HepG2 (cell line): ENCODE data around the gene RTL5. TPM values are rescaled to one million over a fixed set of nuclear protein-coding genes. Genes with fewer than 3 reads are reported as not detected.

Experiments
- ATAC-seq: fragments of 200-7000 bp; cut with Tn5 transposase; 3 replicates; pipeline ENCODE4 v1.9.1; 2020; ENCODE audit warnings: mild to moderate bottlenecking, moderate library complexity
- BruUV-seq: library from RNA; stranded (reverse); fragments of 400-500 nt; replicated peaks from 2 replicates; lab custom pipeline; 2021; lab: Mats Ljungman, UMichigan
- CTCF ChIA-PET: fragments of 300-600 bp; formaldehyde crosslinking; extraction: SDS; loops from one replicate; lab custom pipeline; 2021; ENCODE audit warnings: low total read pairs, inconsistent platforms, low intra/inter-chr PET ratio; lab: Yijun Ruan, JAX
- POLR2A ChIA-PET: fragments of 350-600 bp; sonication (Branson Sonifier 250); formaldehyde crosslinking; loops from one replicate; lab custom pipeline; 2020; ENCODE audit warnings: antibody characterized with exemption, inconsistent platforms; lab: Yijun Ruan, JAX
- DNase-seq: peaks from one replicate; pipeline ENCODE4 v3.0.0-alpha.2; 2015; ENCODE audit warnings: low spot score
- FAIRE-seq: peaks from 3 replicates; lab custom pipeline; 2011; peaks lifted over from hg19 to GRCh38; lab: Jason Lieb, UNC
- H2AFZ ChIP-seq: one replicate; pipeline ENCODE4 v1.6.1; 2011; ENCODE audit warnings: low read length, inconsistent platforms
- H3K27ac ChIP-seq: fragments of 300-600 bp; 3 replicates; pipeline ENCODE4 v1.8.0; 2011; ENCODE audit warnings: mixed run types, mild to moderate bottlenecking, mixed read lengths, low read length, inconsistent platforms; ENCODE audit not compliant: insufficient read depth; ENCODE audit errors: extremely low read length
- H3K27me3 ChIP-seq, 2 experiments: fragments of 200-600 bp in 1 of 2; 2 replicates in 1 of 2; 3 replicates in 1 of 2; pipeline versions ENCODE4 v1.6.0 to v1.8.0; 2011; ENCODE audit warnings: low read length in 2 of 2, mild to moderate bottlenecking in 2 of 2, moderate library complexity in 2 of 2, inconsistent platforms in 1 of 2; ENCODE audit not compliant: insufficient read depth in 2 of 2, control insufficient read depth in 1 of 2
- H3K36me3 ChIP-seq, 2 experiments: fragments of 200-600 bp in 1 of 2; replicated peaks in 1 of 2; 2 replicates in 1 of 2; 3 replicates in 1 of 2; pipeline versions ENCODE4 v1.5.1 to v1.8.0; 2011; ENCODE audit warnings: low read length in 2 of 2, inconsistent platforms in 1 of 2; ENCODE audit not compliant: insufficient read depth in 2 of 2, control insufficient read depth in 1 of 2
- H3K4me1 ChIP-seq: 2 replicates; pipeline ENCODE4 v1.5.1; 2012; ENCODE audit warnings: low read length, inconsistent platforms; ENCODE audit not compliant: insufficient read depth
- H3K4me2 ChIP-seq: 2 replicates; pipeline ENCODE4 v1.6.0; 2011; ENCODE audit warnings: low read depth, low read length, inconsistent platforms
- H3K4me3 ChIP-seq, 3 experiments: fragments of 200-600 bp in 1 of 3; sonication (generic), shearing (Covaris generic) in 1 of 3; replicated peaks in 1 of 3; 2 replicates each; pipeline ENCODE4 v1.5.1; 2011 to 2016; ENCODE audit warnings: low read length in 3 of 3, inconsistent platforms in 2 of 3, low read depth in 2 of 3, mild to moderate bottlenecking in 2 of 3, control low read depth in 1 of 3, mixed read lengths in 1 of 3; ENCODE audit not compliant: insufficient read depth in 1 of 3
- H3K79me2 ChIP-seq: one replicate; pipeline ENCODE4 v1.6.1; 2011; ENCODE audit warnings: low read length, inconsistent platforms; ENCODE audit not compliant: insufficient read depth
- H3K9ac ChIP-seq: 2 replicates; pipeline ENCODE4 v1.6.0; 2011; ENCODE audit warnings: mild to moderate bottlenecking, low read depth, low read length, inconsistent platforms; ENCODE audit not compliant: insufficient read depth
- H3K9me3 ChIP-seq: 2 replicates; pipeline ENCODE4 v1.5.1; 2012; ENCODE audit warnings: mild to moderate bottlenecking, low read length
- H4K20me1 ChIP-seq: 2 replicates; pipeline ENCODE4 v1.6.0; 2011; ENCODE audit warnings: inconsistent platforms, mild to moderate bottlenecking, low read length, moderate library complexity; ENCODE audit not compliant: insufficient read depth
- DMTF1 ChIP-seq: sonication (generic); formaldehyde crosslinking; IDR thresholded peaks from 2 replicates; pipeline ENCODE4 v1.4.0; 2020; ENCODE audit warnings: mild to moderate bottlenecking, missing genetic modification reagents
- DZIP1 ChIP-seq: sonication (generic); formaldehyde crosslinking; IDR thresholded peaks from 2 replicates; pipeline ENCODE4 v1.5.0; 2020; ENCODE audit warnings: mild to moderate bottlenecking, missing genetic modification reagents
- EZH2 ChIP-seq: conservative IDR thresholded peaks from 2 replicates; pipeline ENCODE4 v1.6.1; 2012; ENCODE audit warnings: mild to moderate bottlenecking, low read depth, low read length, moderate library complexity
- GLI4 ChIP-seq: sonication (generic); formaldehyde crosslinking; IDR thresholded peaks from 2 replicates; pipeline ENCODE4 v1.5.1; 2020; ENCODE audit warnings: missing genetic modification reagents, mild to moderate bottlenecking, moderate library complexity, borderline replicate concordance
- NFAT5 ChIP-seq: sonication (generic); formaldehyde crosslinking; IDR thresholded peaks from 2 replicates; pipeline ENCODE4 v1.4.0; 2020; ENCODE audit warnings: missing genetic modification reagents
- NFYB ChIP-seq: sonication (generic); formaldehyde crosslinking; IDR thresholded peaks from 2 replicates; pipeline ENCODE4 v1.4.0; 2020; ENCODE audit warnings: missing genetic modification reagents
- ZNF224 ChIP-seq: sonication (generic); formaldehyde crosslinking; IDR thresholded peaks from 2 replicates; pipeline ENCODE4 v1.5.0; 2020; ENCODE audit warnings: mild to moderate bottlenecking, missing genetic modification reagents
- ZNF292 ChIP-seq: sonication (generic); formaldehyde crosslinking; IDR thresholded peaks from 2 replicates; pipeline ENCODE4 v1.8.1; 2022; ENCODE audit warnings: mild to moderate bottlenecking, low read depth, missing genetic modification reagents, borderline replicate concordance
- ZNF337 ChIP-seq: sonication (generic); formaldehyde crosslinking; IDR thresholded peaks from 2 replicates; pipeline ENCODE4 v1.5.1; 2020; ENCODE audit warnings: missing genetic modification reagents, low read depth, mild to moderate bottlenecking, borderline replicate concordance
- ZNF451 ChIP-seq: sonication (generic); formaldehyde crosslinking; IDR thresholded peaks from 2 replicates; pipeline ENCODE4 v1.5.0; 2020; ENCODE audit warnings: mild to moderate bottlenecking, missing genetic modification reagents
- ZSCAN12 ChIP-seq: sonication (generic); formaldehyde crosslinking; IDR thresholded peaks from 2 replicates; pipeline ENCODE4 v1.9.0; 2021; ENCODE audit warnings: mild to moderate bottlenecking, missing genetic modification reagents
- WGBS: methylation state at CpG from one replicate; pipeline ENCODE4 v1.1.6; 2017; ENCODE audit warnings: low lambda C conversion rate; 5-methylcytosine and 5-hydroxymethylcytosine counted together
- in situ Hi-C: cut with HindIII; loops from 2 replicates; pipeline ENCODE4 v1.10.0; 2017; ENCODE audit warnings: low pct_unique_long_range_greater_than_20kb; ENCODE audit not compliant: extremely low pct_ligation_motif_present
- intact Hi-C: fragments of 100-400 bp; cut with micrococcal nuclease; formaldehyde crosslinking; loops from one replicate; pipeline ENCODE4 v1.10.0; 2022; ENCODE audit not compliant: unreplicated experiment
- polyA plus RNA-seq, 8 experiments: library from polyadenylated mRNA; depleted of rRNA in 3 of 8; stranded (reverse) in 7 of 8; unstranded in 1 of 8; fragments of >200 nt; fragmentation: Illumina TruSeq in 4 of 8; extraction: Trizol in 4 of 8; gene quantifications; 2 replicates each; pipeline versions ENCODE4 v1.2.1 to v1.2.3, GENCODE V29; 2011 to 2016; ENCODE audit warnings: low read depth in 4 of 8, missing spikeins in 1 of 8, mixed read lengths in 1 of 8; ENCODE audit not compliant: insufficient read depth in 1 of 8
- total RNA-seq, 5 experiments: library from RNA; depleted of rRNA; stranded (reverse); fragments of >200 nt; fragmentation: Illumina TruSeq; extraction: Trizol; gene quantifications; 2 replicates each; pipeline ENCODE4 v1.2.3, GENCODE V29; 2016; ENCODE audit warnings: low read depth in 1 of 5

RTL5 gene
- total and polyA plus RNA-seq, 2 of the 13 experiments (the other 11 are each of a cell fraction or from before 2014, with no cell fraction given): not detected

- TF ChIP-seq NFAT5 (CRISPR knock-in tag) (no peak), ZNF451 (CRISPR knock-in tag) (no peak)
Observed at GRCh38 chrX:72124540-72125201, 7.0 kb downstream of the RTL5 start (continued).

- no peak overlapping the region for H3K9ac ChIP-seq
- H3K36me3 ChIP-seq: no peaks in the 10 kb centered on the region
- TF ChIP-seq NFYB (CRISPR knock-in tag): no peak
- TF ChIP-seq ZSCAN12: no peak
- no peak for TF ChIP-seq EZH2
- TF ChIP-seq ZNF337 (CRISPR knock-in tag): no peak
- no peak for TF ChIP-seq ZNF224
- no peak for TF ChIP-seq ZNF292 (CRISPR knock-in tag)
- TF ChIP-seq DZIP1 (CRISPR knock-in tag): no peak
- TF ChIP-seq GLI4 (CRISPR knock-in tag): no peak
- no peak for TF ChIP-seq DMTF1 (CRISPR knock-in tag)
Observed at GRCh38 chrX:72123471-72124185, 8.1 kb downstream of the RTL5 start.

More at GRCh38 chrX:72123471-72124185, 8.1 kb downstream of the RTL5 start:
- intact Hi-C loops: no loop called here
- 60% methylated on average over 3 of the region's 11 CpGs for WGBS
- Histone ChIP-seq H3K9me3 (no peaks in the 10 kb centered on the region), H3K27ac (no peak overlapping the region), H4K20me1 (no peaks in the 10 kb centered on the region), H3K27me3 (no peaks in the 10 kb centered on the region), H3K4me1 (no peaks in the 10 kb centered on the region), H2AFZ (no peak overlapping the region), H3K4me2 (no peak overlapping the region), H3K79me2 (no peaks in the 10 kb centered on the region), H3K4me3 (no peak overlapping the region)
- in situ Hi-C loops: loop anchor here (10.0 kb wide), 1 partner anchor 129 kb away; no protein-coding TSS in a partner anchor
- ChIA-PET POLR2A (no interaction called here), CTCF (no interaction called here)
- no peak for DNase-seq
- no peak for ATAC-seq
- no TSS peak for BruUV-seq
- FAIRE-seq: no peak
